K562 (cell line): ENCODE measurements around the gene BNIPL. TPM values are rescaled to one million over a fixed set of nuclear protein-coding genes. Genes with fewer than 3 reads are reported as not detected.

Source experiments
- BRF1 ChIP-seq: IDR thresholded peaks from 3 replicates; pipeline ENCODE4 v1.6.1; 2011; ENCODE audit warnings: borderline replicate concordance, mild to moderate bottlenecking; ENCODE audit not compliant: insufficient read length; ENCODE audit errors: extremely low read depth
- EGR1 ChIP-seq: fragments of 450-650 bp; conservative IDR thresholded peaks from 2 replicates; pipeline ENCODE4 v1.6.1; 2017; ENCODE audit warnings: mild to moderate bottlenecking
- FOSL1 ChIP-seq: fragments of 200-800 bp; sonication (Bioruptor generic); conservative IDR thresholded peaks from 2 replicates; pipeline ENCODE4 v1.6.1; 2016; ENCODE audit warnings: missing genetic modification characterization, missing compliant biosample characterization
- GATA2 ChIP-seq: sonication (generic); formaldehyde crosslinking; IDR thresholded peaks from 2 replicates; pipeline ENCODE4 v1.4.0; 2020; ENCODE audit warnings: mild to moderate bottlenecking, missing genetic modification reagents
- HDGF ChIP-seq: fragments of 450-650 bp; IDR thresholded peaks from 2 replicates; pipeline ENCODE4 v1.6.1; 2016
- HLTF ChIP-seq: fragments of 450-650 bp; IDR thresholded peaks from 2 replicates; pipeline ENCODE4 v1.6.1; 2016
- HNRNPL ChIP-seq: fragments of 200-400 bp; formaldehyde crosslinking; IDR thresholded peaks from 2 replicates; pipeline ENCODE4 v1.6.1; 2017; ENCODE audit warnings: low read depth, mild to moderate bottlenecking, low read length
- JUNB ChIP-seq: fragments of 450-650 bp; formaldehyde crosslinking; conservative IDR thresholded peaks from 2 replicates; pipeline ENCODE4 v1.4.0; 2020; ENCODE audit warnings: mild to moderate bottlenecking
- KAT2B ChIP-seq: IDR thresholded peaks from one replicate; pipeline ENCODE4 v1.6.1; 2012; ENCODE audit warnings: low read depth, mild to moderate bottlenecking, control low read depth, inconsistent platforms, low read length, moderate library complexity
- NCOA4 ChIP-seq: fragments of 450-650 bp; IDR thresholded peaks from 2 replicates; pipeline ENCODE4 v1.6.1; 2018; ENCODE audit warnings: mild to moderate bottlenecking; ENCODE audit not compliant: partially characterized antibody
- NFE2 ChIP-seq: IDR thresholded peaks from 2 replicates; pipeline ENCODE4 v1.6.1; 2014; ENCODE audit warnings: antibody characterized with exemption, low read depth
- SMC3 ChIP-seq: conservative IDR thresholded peaks from 2 replicates; pipeline ENCODE4 v1.6.1; 2011; ENCODE audit warnings: low read depth, low read length, improper control_type of control experiment; ENCODE audit not compliant: insufficient read depth
- STAT5B ChIP-seq: fragments of 250-450 bp; sonication (Bioruptor Pico); IDR thresholded peaks from 2 replicates; pipeline ENCODE4 v1.8.0; 2021; ENCODE audit warnings: mild to moderate bottlenecking, inconsistent platforms
- TEAD2 ChIP-seq: fragments of 450-650 bp; IDR thresholded peaks from 2 replicates; pipeline ENCODE4 v1.6.1; 2016; ENCODE audit warnings: missing genetic modification characterization, control low read depth, missing compliant biosample characterization
- TGIF2 ChIP-seq: sonication (generic); formaldehyde crosslinking; IDR thresholded peaks from 2 replicates; pipeline ENCODE4 v1.8.1; 2022; ENCODE audit warnings: mild to moderate bottlenecking, missing genetic modification reagents, moderate library complexity
- THRAP3 ChIP-seq: fragments of 450-650 bp; IDR thresholded peaks from 2 replicates; pipeline ENCODE4 v1.6.1; 2016; ENCODE audit warnings: mild to moderate bottlenecking, inconsistent platforms, borderline replicate concordance
- TRIM28 ChIP-seq: fragments of 450-650 bp; IDR thresholded peaks from 2 replicates; pipeline ENCODE4 v1.6.1; 2017
- ZC3H4 ChIP-seq: sonication (generic); formaldehyde crosslinking; IDR thresholded peaks from 2 replicates; pipeline ENCODE4 v1.9.0; 2021; ENCODE audit warnings: missing genetic modification reagents, borderline replicate concordance
- ZNF121 ChIP-seq: sonication (generic); formaldehyde crosslinking; conservative IDR thresholded peaks from 2 replicates; pipeline ENCODE4 v1.8.0; 2022; ENCODE audit warnings: missing genetic modification reagents
- ZNF24 ChIP-seq: fragments of 450-650 bp; IDR thresholded peaks from 2 replicates; pipeline ENCODE4 v1.6.1; 2016
- ZNF311 ChIP-seq: fragments of 250-450 bp; sonication (Bioruptor Pico); IDR thresholded peaks from 2 replicates; pipeline ENCODE4 v1.4.0; 2020; ENCODE audit warnings: mild to moderate bottlenecking, moderate library complexity
- ZNF717 ChIP-seq: fragments of 250-450 bp; sonication (Bioruptor Pico); IDR thresholded peaks from 2 replicates; pipeline ENCODE4 v1.5.0; 2021
- ZNF77 ChIP-seq: fragments of 250-450 bp; sonication (Bioruptor Pico); IDR thresholded peaks from 2 replicates; pipeline ENCODE4 v1.5.0; 2020
- polyA plus RNA-seq, 8 experiments: library from polyadenylated mRNA; depleted of rRNA in 4 of 8; stranded (reverse) in 5 of 8; unstranded in 3 of 8; fragments of >200 nt; fragmentation: Nextera tagmentation in 2 of 8; fragmentation: Illumina TruSeq in 1 of 8; extraction: Ambion mirVana in 2 of 8; extraction: Trizol in 1 of 8; gene quantifications; 2 replicates each; pipeline versions ENCODE4 v1.2.1 to v1.2.3, GENCODE V29; 2011 to 2014; ENCODE audit warnings: inconsistent platforms in 1 of 8, missing spikeins in 1 of 8
- total RNA-seq, 7 experiments: library from RNA; depleted of rRNA in 6 of 7; stranded (reverse); fragments of >200 nt in 6 of 7; fragmentation: Illumina TruSeq in 2 of 7; extraction: Trizol in 2 of 7; gene quantifications; 2 replicates each; pipeline versions ENCODE4 v1.2.1 to v1.2.3, GENCODE V29; 2011 to 2021; ENCODE audit warnings: low replicate concordance in 1 of 7
- TF ChIP-seq, protein P1 (sequence below): conservative IDR thresholded peaks from 2 replicates; pipeline ENCODE4 v1.6.1; 2011; ENCODE audit warnings: low read depth, mild to moderate bottlenecking, low read length; ENCODE audit not compliant: control insufficient read depth
- TF ChIP-seq, protein P2 (sequence below): fragments of 450-650 bp; conservative IDR thresholded peaks from 2 replicates; pipeline ENCODE4 v1.6.1; 2016; ENCODE audit warnings: missing genetic modification characterization, low read depth, mild to moderate bottlenecking, missing compliant biosample characterization, moderate library complexity
- TF ChIP-seq, protein P3 (sequence below): fragments of 450-650 bp; formaldehyde crosslinking; IDR thresholded peaks from 2 replicates; pipeline ENCODE4 v1.4.0; 2022; ENCODE audit warnings: missing genetic modification characterization
- TF ChIP-seq, protein P4 (sequence below): fragments of 250-450 bp; sonication (Bioruptor Pico); IDR thresholded peaks from 2 replicates; pipeline ENCODE4 v1.9.0; 2021; ENCODE audit warnings: mild to moderate bottlenecking, inconsistent platforms

The BNIPL gene
- total and polyA plus RNA-seq, 9 of the 15 experiments (the other 6 are each of a cell fraction or from before 2014, with no cell fraction given): 0.08 to 1.4 (median 0.68) TPM

DNA sequence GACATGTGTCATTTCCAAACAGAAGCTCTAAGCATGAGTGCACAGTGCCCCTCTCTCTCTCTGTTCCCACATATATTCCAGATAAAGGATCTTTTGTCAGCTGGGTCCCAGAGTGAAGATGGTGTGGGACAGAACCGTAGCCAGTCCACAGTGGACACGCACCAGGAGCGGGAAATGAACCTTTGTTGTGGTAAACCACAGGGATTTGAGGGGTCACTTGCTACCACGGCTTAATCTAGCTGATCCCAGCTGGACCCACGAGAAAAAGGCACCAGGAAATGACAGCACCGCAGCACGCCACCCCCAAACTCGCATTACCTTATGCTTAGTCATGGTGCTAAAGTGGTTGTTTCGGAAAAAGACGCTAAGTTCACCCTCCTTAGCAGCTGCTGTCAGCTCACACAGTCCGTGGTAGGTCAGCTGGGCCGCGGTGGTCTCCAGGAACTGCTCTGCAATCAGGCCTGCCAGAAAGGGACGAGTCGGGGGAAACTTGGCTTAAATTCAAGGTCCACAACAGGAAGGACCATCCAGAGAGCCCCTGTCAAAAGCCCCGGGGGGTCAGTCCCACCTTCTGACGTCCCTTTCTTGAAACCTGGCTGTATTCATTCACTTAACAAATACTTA is 37.2 kb upstream of the BNIPL start (continued):
- TF ChIP-seq HNRNPL (no peak), THRAP3 (no peak), ZC3H4 (CRISPR knock-in tag) (no peak), HDGF (no peak), ZNF311 (no peak), TGIF2 (no peak), BRF1 (no peak), NCOA4 (no peak), SMC3 (no peak), EGR1 (peak; percentile 50), TEAD2 (tag) (no peak), KAT2B (no peak), NFE2 (peak; percentile 98), ZNF77 (CRISPR knock-in tag) (no peak), FOSL1 (tag) (peak; percentile 72), TRIM28 (no peak), HLTF (no peak), ZNF24 (no peak), STAT5B (CRISPR knock-in tag) (no peak), ZNF717 (CRISPR knock-in tag) (no peak), ZNF121 (no peak), JUNB (CRISPR knock-in tag) (no peak), GATA2 (CRISPR knock-in tag) (no peak)
- TF ChIP-seq, protein P1, sequence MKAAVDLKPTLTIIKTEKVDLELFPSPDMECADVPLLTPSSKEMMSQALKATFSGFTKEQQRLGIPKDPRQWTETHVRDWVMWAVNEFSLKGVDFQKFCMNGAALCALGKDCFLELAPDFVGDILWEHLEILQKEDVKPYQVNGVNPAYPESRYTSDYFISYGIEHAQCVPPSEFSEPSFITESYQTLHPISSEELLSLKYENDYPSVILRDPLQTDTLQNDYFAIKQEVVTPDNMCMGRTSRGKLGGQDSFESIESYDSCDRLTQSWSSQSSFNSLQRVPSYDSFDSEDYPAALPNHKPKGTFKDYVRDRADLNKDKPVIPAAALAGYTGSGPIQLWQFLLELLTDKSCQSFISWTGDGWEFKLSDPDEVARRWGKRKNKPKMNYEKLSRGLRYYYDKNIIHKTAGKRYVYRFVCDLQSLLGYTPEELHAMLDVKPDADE: no peak; the same call in 1 of the 2 replicates
- TF ChIP-seq, protein P2, sequence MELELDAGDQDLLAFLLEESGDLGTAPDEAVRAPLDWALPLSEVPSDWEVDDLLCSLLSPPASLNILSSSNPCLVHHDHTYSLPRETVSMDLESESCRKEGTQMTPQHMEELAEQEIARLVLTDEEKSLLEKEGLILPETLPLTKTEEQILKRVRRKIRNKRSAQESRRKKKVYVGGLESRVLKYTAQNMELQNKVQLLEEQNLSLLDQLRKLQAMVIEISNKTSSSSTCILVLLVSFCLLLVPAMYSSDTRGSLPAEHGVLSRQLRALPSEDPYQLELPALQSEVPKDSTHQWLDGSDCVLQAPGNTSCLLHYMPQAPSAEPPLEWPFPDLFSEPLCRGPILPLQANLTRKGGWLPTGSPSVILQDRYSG (tag): peak; percentile 82
- TF ChIP-seq, protein P3, sequence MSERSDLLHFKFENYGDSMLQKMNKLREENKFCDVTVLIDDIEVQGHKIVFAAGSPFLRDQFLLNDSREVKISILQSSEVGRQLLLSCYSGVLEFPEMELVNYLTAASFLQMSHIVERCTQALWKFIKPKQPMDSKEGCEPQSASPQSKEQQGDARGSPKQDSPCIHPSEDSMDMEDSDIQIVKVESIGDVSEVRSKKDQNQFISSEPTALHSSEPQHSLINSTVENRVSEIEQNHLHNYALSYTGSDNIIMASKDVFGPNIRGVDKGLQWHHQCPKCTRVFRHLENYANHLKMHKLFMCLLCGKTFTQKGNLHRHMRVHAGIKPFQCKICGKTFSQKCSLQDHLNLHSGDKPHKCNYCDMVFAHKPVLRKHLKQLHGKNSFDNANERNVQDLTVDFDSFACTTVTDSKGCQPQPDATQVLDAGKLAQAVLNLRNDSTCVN (CRISPR knock-in tag): no peak
- TF ChIP-seq, protein P4, sequence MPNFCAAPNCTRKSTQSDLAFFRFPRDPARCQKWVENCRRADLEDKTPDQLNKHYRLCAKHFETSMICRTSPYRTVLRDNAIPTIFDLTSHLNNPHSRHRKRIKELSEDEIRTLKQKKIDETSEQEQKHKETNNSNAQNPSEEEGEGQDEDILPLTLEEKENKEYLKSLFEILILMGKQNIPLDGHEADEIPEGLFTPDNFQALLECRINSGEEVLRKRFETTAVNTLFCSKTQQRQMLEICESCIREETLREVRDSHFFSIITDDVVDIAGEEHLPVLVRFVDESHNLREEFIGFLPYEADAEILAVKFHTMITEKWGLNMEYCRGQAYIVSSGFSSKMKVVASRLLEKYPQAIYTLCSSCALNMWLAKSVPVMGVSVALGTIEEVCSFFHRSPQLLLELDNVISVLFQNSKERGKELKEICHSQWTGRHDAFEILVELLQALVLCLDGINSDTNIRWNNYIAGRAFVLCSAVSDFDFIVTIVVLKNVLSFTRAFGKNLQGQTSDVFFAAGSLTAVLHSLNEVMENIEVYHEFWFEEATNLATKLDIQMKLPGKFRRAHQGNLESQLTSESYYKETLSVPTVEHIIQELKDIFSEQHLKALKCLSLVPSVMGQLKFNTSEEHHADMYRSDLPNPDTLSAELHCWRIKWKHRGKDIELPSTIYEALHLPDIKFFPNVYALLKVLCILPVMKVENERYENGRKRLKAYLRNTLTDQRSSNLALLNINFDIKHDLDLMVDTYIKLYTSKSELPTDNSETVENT (CRISPR knock-in tag): no peak
